22Rv1 (cell line): ENCODE data around the gene IGF1.

Experiments
- H3K27ac ChIP-seq: fragments of 450-650 bp; 2 replicates; pipeline ENCODE4 v1.5.1; 2017
- CTCF ChIP-seq: fragments of 450-650 bp; IDR thresholded peaks from 2 replicates; pipeline ENCODE4 v1.5.1; 2017; ENCODE audit warnings: mild to moderate bottlenecking
- ZFX ChIP-seq: fragments of 450-650 bp; IDR thresholded peaks from 2 replicates; pipeline ENCODE4 v1.6.1; 2017; ENCODE audit warnings: antibody characterized with exemption, borderline replicate concordance

Gene IGF1

GRCh38 chr12:102463659-102464249 lies 16.6 kb downstream of the IGF1 start:
- TF ChIP-seq ZFX (no peak), CTCF (no peak)
- no peak overlapping the region for H3K27ac ChIP-seq

- no peak overlapping the region for H3K27ac ChIP-seq
- TF ChIP-seq ZFX, result no peak
- no peak for TF ChIP-seq CTCF
Measured at GRCh38 chr12:102462795-102463465, 17.4 kb downstream of the IGF1 start.

GRCh38 chr12:102462386-102462785 lies 18.0 kb downstream of the IGF1 start:
- no peak overlapping the region for H3K27ac ChIP-seq
- TF ChIP-seq CTCF (no peak), ZFX (no peak)

- H3K27ac ChIP-seq, result no peak overlapping the region
- no peak for TF ChIP-seq ZFX
- TF ChIP-seq CTCF, result no peak
Measured at GRCh38 chr12:102461501-102461900, 18.9 kb downstream of the IGF1 start.

GRCh38 chr12:102459314-102459713 lies 21.0 kb downstream of the IGF1 start:
- no peak overlapping the region for H3K27ac ChIP-seq
- no peak for TF ChIP-seq CTCF
- no peak for TF ChIP-seq ZFX

- no peak for TF ChIP-seq CTCF
- H3K27ac ChIP-seq, result no peak overlapping the region
Measured at GRCh38 chr12:102454808-102455760, 25.3 kb downstream of the IGF1 start.
